Neuronal stem cell (in vitro differentiated cells): ENCODE data around the gene CD79A.

Experiments
- DNase-seq: peaks from one replicate; pipeline ENCODE4 v3.0.0-alpha.2; 2013; ENCODE audit warnings: low spot score
- H2AFZ ChIP-seq: one replicate; pipeline ENCODE4 v1.6.1; 2013; ENCODE audit warnings: mild to moderate bottlenecking, low read length, inconsistent platforms
- H2AK5ac ChIP-seq: 2 replicates; pipeline ENCODE4 v1.6.1; 2013; ENCODE audit warnings: low read depth, mild to moderate bottlenecking, inconsistent platforms, low read length, moderate library complexity, mixed read lengths
- H2BK120ac ChIP-seq: 2 replicates; pipeline ENCODE4 v1.6.1; 2013; ENCODE audit warnings: low read depth, mild to moderate bottlenecking, inconsistent platforms, low read length, moderate library complexity, mixed read lengths
- H2BK12ac ChIP-seq: one replicate; pipeline ENCODE4 v1.6.1; 2013; ENCODE audit warnings: low read length, inconsistent platforms
- H2BK15ac ChIP-seq: 2 replicates; pipeline ENCODE4 v1.6.1; 2013; ENCODE audit warnings: mild to moderate bottlenecking, low read length, inconsistent platforms, mixed read lengths
- H2BK5ac ChIP-seq: one replicate; pipeline ENCODE4 v1.6.1; 2013; ENCODE audit warnings: inconsistent platforms, mild to moderate bottlenecking, low read length, moderate library complexity
- H3K14ac ChIP-seq: one replicate; pipeline ENCODE4 v1.6.1; 2013; ENCODE audit warnings: low read length, inconsistent platforms
- H3K18ac ChIP-seq: 2 replicates; pipeline ENCODE4 v1.6.1; 2013; ENCODE audit warnings: low read length, inconsistent platforms
- H3K23ac ChIP-seq: 2 replicates; pipeline ENCODE4 v1.6.1; 2013; ENCODE audit warnings: low read depth, mild to moderate bottlenecking, mixed read lengths, low read length, inconsistent platforms; ENCODE audit not compliant: poor library complexity
- H3K27ac ChIP-seq: replicated peaks from 3 replicates; pipeline ENCODE4 v1.5.1; 2013; ENCODE audit warnings: low read length, inconsistent platforms
- H3K27me3 ChIP-seq, 3 experiments: 2 replicates each; pipeline ENCODE4 v1.6.1; 2013; ENCODE audit warnings: low read length in 3 of 3, mild to moderate bottlenecking in 2 of 3, inconsistent platforms in 1 of 3, low read depth in 1 of 3, mixed read lengths in 1 of 3, moderate library complexity in 1 of 3; ENCODE audit not compliant: control insufficient read depth in 3 of 3, insufficient read depth in 3 of 3
- H3K36me3 ChIP-seq, 2 donors: replicated peaks in 1 of 2; 2 replicates each; pipeline ENCODE4 v1.6.1; 2013; ENCODE audit warnings: low read length in 2 of 2; ENCODE audit not compliant: control insufficient read depth in 2 of 2, insufficient read depth in 2 of 2
- H3K4ac ChIP-seq: 2 replicates; pipeline ENCODE4 v1.6.1; 2013; ENCODE audit warnings: inconsistent platforms, mild to moderate bottlenecking, low read length, moderate library complexity
- H3K4me1 ChIP-seq, 2 donors: 1 replicate in 1 of 2; 2 replicates in 1 of 2; pipeline ENCODE4 v1.6.1; 2013; ENCODE audit warnings: low read length in 2 of 2, low read depth in 1 of 2; ENCODE audit not compliant: control insufficient read depth in 2 of 2, insufficient read depth in 1 of 2
- H3K4me2 ChIP-seq: one replicate; pipeline ENCODE4 v1.6.1; 2013; ENCODE audit warnings: mild to moderate bottlenecking, low read length, inconsistent platforms; ENCODE audit not compliant: insufficient read depth, poor library complexity, severe bottlenecking
- H3K4me3 ChIP-seq, 2 donors: 2 replicates each; pipeline ENCODE4 v1.5.1; 2013; ENCODE audit warnings: low read length in 2 of 2, mild to moderate bottlenecking in 2 of 2, inconsistent platforms in 1 of 2, moderate library complexity in 1 of 2
- H3K79me1 ChIP-seq: one replicate; pipeline ENCODE4 v1.6.1; 2013; ENCODE audit warnings: low read depth, mild to moderate bottlenecking, inconsistent platforms, low read length, moderate library complexity
- H3K9ac ChIP-seq: one replicate; pipeline ENCODE4 v1.6.1; 2013; ENCODE audit warnings: mild to moderate bottlenecking, low read depth, low read length, inconsistent platforms; ENCODE audit not compliant: poor library complexity
- H3K9me3 ChIP-seq, 2 donors: replicated peaks in 1 of 2; 2 replicates each; pipeline versions ENCODE3 to v1.6.1; 2013; ENCODE audit warnings: low read length in 2 of 2, mild to moderate bottlenecking in 2 of 2, inconsistent platforms in 1 of 2, low read depth in 1 of 2, mixed read lengths in 1 of 2, moderate library complexity in 1 of 2; ENCODE audit not compliant: control insufficient read depth in 2 of 2, insufficient read depth in 1 of 2
- H4K8ac ChIP-seq: one replicate; pipeline ENCODE4 v1.6.1; 2013; ENCODE audit warnings: low read depth, mild to moderate bottlenecking, inconsistent platforms, low read length, moderate library complexity
- H4K91ac ChIP-seq: one replicate; pipeline ENCODE4 v1.6.1; 2013; ENCODE audit warnings: low read length, low read depth, mild to moderate bottlenecking, inconsistent platforms; ENCODE audit not compliant: poor library complexity
- WGBS, 2 donors: extraction: QIAGEN DNeasy Blood & Tissue Kit; methylation state at CpG; one replicate each; pipeline ENCODE4 v1.1.7; 2013; ENCODE audit warnings: missing lambda C conversion rate in 2 of 2, mixed read lengths in 1 of 2; ENCODE audit not compliant: insufficient read length in 2 of 2, insufficient replicate concordance in 1 of 2; ENCODE audit errors: extremely low coverage in 2 of 2; 5-methylcytosine and 5-hydroxymethylcytosine counted together

Gene CD79A

GRCh38 chr19:41882568-41883462 lies 5.7 kb downstream of the CD79A start, which contains the start of gene ARHGEF1:
Gene ARHGEF1, plus strand, starts transcription at chr19:41883184. Its CDS starts 4,899 bp downstream, at chr19:41888083.
- peaks cover 5 to 11% of the 10 kb centered on the region in 2 donors for H3K4me1 ChIP-seq
- WGBS, 2 donors, result no CpG with 5 or more reads among the region's 80 CpGs
- no peak within 1 kb of the TSS for H2BK12ac ChIP-seq
- no peak within 1 kb of the TSS for H3K27ac ChIP-seq
- no peaks in the 10 kb centered on the region for H3K36me3 ChIP-seq
- peak within 1 kb of the TSS; percentile 86 for H3K18ac ChIP-seq
- peak within 1 kb of the TSS; percentile 88 for H2AFZ ChIP-seq
- H2BK120ac ChIP-seq, result no peak within 1 kb of the TSS
- H2AK5ac ChIP-seq, result peak within 1 kb of the TSS; percentile 97
- peak within 1 kb of the TSS; percentile 84 for H3K14ac ChIP-seq
- no peak within 1 kb of the TSS for H3K4ac ChIP-seq
- H3K27me3 ChIP-seq, result peaks cover 0 to 42% (median 21%) of the 10 kb centered on the region in 3 experiments
- DNase-seq, result no peak
- H4K91ac ChIP-seq, result no peak within 1 kb of the TSS
- H3K4me3 ChIP-seq, result peak within 1 kb of the TSS; percentile 83 to 90
- peak within 1 kb of the TSS; percentile 86 for H3K23ac ChIP-seq
- H3K9ac ChIP-seq, result peak within 1 kb of the TSS; percentile 80
- peak within 1 kb of the TSS; percentile 89 for H3K4me2 ChIP-seq
- H4K8ac ChIP-seq, result no peak within 1 kb of the TSS
- no peak within 1 kb of the TSS for H2BK5ac ChIP-seq
- no peaks in the 10 kb centered on the region for H3K9me3 ChIP-seq
- no peaks in the 10 kb centered on the region for H3K79me1 ChIP-seq
- H2BK15ac ChIP-seq, result no peak within 1 kb of the TSS

DNA sequence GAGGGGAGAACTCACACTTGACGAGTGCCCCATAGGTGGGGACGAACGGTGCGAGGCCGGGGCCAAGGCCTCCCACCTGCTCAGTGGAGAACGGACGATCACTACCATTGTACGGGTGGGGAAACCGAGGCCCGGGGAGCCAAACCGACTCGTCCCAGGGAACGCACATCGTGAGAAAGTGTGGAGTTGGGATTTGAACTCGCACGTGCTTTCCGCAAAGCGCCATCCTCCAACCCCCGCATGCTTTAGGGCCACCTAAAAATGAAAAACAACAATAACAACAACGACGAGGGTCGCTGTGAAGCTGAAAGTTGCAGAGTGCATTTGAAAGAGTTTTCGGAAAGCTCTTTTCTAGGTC lies 6.4 kb downstream of the CD79A start:
- H4K91ac ChIP-seq, result no peak overlapping the region
- H2BK5ac ChIP-seq, result no peak overlapping the region
- H2AK5ac ChIP-seq, result peak overlapping the region; percentile 97
- H3K9me3 ChIP-seq, result no peaks in the 10 kb centered on the region
- peak overlapping the region; percentile 89 for H3K4me2 ChIP-seq
- H3K27ac ChIP-seq, result no peak overlapping the region
- H3K27me3 ChIP-seq, result peaks cover 0 to 40% (median 21%) of the 10 kb centered on the region in 3 experiments
- H3K23ac ChIP-seq, result peak overlapping the region; percentile 86
- WGBS, 2 donors, result no CpG with 5 or more reads among the region's 23 CpGs
- no peak overlapping the region for H4K8ac ChIP-seq
- H3K18ac ChIP-seq, result peak overlapping the region; percentile 86
- H2AFZ ChIP-seq, result peak overlapping the region; percentile 88
- H2BK12ac ChIP-seq, result no peak overlapping the region
- no peak overlapping the region for H2BK120ac ChIP-seq
- H3K4ac ChIP-seq, result no peak overlapping the region
- no peak overlapping the region for H2BK15ac ChIP-seq
- peak overlapping the region; percentile 80 for H3K9ac ChIP-seq
- peak overlapping the region; percentile 84 for H3K14ac ChIP-seq
- H3K79me1 ChIP-seq, result no peaks in the 10 kb centered on the region
- no peaks in the 10 kb centered on the region for H3K36me3 ChIP-seq
- peak overlapping the region; percentile 83 to 90 for H3K4me3 ChIP-seq
- H3K4me1 ChIP-seq, result peaks cover 5 to 9% of the 10 kb centered on the region in 2 donors
- no peak for DNase-seq

DNA sequence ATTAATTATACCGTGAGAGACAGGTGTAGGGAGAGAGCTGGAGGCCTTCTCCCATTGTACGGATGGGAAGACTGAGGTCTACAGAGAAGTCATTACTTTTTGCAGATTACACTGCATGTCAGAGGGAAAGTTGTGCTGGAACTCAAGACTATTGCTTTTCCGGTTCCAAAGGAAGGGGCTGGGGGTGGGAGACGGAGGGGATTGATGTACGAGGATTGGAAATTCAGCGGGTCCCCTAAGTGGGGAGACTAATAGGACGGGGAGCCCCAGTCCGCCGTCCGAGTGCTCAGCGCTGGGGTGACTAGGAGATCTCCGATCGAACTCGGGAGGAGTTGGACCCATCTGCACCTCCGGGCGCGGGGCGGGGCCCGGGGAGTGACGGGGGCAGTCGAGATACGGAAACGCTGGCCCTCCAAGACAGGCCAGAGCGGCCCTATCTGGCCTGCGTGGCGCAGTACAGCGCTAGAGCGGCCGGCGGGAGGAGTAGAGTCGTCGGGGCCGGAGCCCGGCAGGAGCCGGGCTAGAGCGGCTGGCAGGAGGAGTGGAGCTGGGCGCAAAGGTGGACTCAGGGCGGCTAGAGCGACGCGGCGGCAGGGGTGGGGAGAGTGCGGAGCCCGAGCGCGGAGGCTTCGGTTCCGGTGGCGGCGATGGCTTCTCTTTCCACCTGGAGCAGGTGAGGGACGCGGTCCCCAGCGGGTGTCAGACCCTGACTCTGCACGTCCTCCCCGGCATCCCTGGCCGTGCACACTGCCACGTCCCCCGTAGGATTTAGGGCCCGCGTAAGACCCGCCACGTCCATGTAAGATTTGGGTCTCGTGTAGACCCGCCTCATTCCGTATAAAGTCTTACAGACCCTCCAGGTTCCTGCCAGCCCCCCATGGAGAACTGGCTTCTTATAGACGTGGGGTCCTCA lies 7.0 kb downstream of the CD79A start:
- H2BK12ac ChIP-seq, result no peak overlapping the region
- H4K91ac ChIP-seq, result no peak overlapping the region
- H2AK5ac ChIP-seq, result no peak overlapping the region
- H4K8ac ChIP-seq, result no peak overlapping the region
- peaks cover 5 to 9% of the 10 kb centered on the region in 2 donors for H3K4me1 ChIP-seq
- DNase-seq, result peak; percentile 90
- no CpG with 5 or more reads among the region's 66 CpGs for WGBS, 2 donors
- H3K23ac ChIP-seq, result peak overlapping the region; percentile 67
- no peak overlapping the region for H2BK15ac ChIP-seq
- peak overlapping the region; percentile 93 for H3K9ac ChIP-seq
- H3K36me3 ChIP-seq, result peaks cover 0 to 3% of the 10 kb centered on the region in 2 donors
- H3K14ac ChIP-seq, result peak overlapping the region; percentile 90
- peaks cover 0 to 34% (median 21%) of the 10 kb centered on the region in 3 experiments for H3K27me3 ChIP-seq
- peak overlapping the region; percentile 89 for H3K18ac ChIP-seq
- H2BK5ac ChIP-seq, result no peak overlapping the region
- no peak overlapping the region for H3K27ac ChIP-seq
- peak overlapping the region; percentile 83 to 90 for H3K4me3 ChIP-seq
- H2BK120ac ChIP-seq, result no peak overlapping the region
- H2AFZ ChIP-seq, result peak overlapping the region; percentile 93
- H3K4me2 ChIP-seq, result peak overlapping the region; percentile 89
- H3K4ac ChIP-seq, result no peak overlapping the region
- H3K9me3 ChIP-seq, result no peaks in the 10 kb centered on the region
- H3K79me1 ChIP-seq, result no peaks in the 10 kb centered on the region
